Measurements from ENCODE around the gene RNF180.
"Not testable (repeated sequence)": the region's sequence is repeated elsewhere in the genome, so short reads cannot be mapped to it uniquely, and the experiment has no call there.

RNF180 gene

DNA sequence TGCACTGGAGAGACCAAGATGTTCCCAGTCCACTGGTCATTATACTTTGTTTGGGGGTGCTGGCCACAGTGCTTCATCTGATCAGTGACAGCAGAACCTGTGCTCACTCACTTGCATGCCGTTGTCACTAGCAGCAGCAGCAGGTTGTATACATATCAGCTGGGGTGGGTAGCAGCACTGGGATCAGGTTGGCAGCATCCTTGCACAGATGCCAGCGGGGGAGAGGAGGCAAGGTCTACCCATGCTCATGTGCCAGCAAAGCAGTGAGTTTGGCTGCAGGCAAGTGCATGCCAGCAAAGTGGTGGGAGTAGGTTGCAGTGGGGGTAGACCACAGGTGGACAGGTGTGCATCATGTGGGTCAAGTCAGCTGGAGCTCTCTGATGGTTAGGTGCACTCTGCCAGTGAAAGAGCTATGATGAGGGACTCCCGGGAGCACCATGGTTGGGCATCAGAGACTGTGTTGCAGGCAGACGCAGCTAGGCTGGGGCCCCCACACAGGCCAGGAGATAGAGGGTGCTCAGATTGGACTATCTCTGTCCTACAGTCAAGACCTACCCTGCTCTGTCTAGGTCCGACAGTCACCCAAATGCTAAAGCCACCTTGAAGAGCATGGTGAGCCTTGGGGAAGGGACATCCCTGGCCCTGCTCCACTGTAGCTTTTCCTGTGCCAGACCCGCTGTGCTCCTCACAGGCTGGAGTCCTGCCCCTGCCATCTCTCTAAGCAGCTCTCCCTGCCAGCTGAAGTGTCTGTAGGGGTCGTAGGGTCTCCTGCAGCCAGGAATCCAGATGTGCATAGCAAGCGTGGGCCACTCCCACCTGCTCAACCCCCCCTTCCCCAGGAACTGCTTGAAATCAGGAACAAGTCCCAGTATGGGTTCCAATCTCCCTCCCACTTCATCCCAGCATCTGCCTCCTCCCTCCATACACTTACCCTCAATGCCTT lies 119.8 kb downstream of the RNF180 start:
- no peak for DNase-seq

DNA sequence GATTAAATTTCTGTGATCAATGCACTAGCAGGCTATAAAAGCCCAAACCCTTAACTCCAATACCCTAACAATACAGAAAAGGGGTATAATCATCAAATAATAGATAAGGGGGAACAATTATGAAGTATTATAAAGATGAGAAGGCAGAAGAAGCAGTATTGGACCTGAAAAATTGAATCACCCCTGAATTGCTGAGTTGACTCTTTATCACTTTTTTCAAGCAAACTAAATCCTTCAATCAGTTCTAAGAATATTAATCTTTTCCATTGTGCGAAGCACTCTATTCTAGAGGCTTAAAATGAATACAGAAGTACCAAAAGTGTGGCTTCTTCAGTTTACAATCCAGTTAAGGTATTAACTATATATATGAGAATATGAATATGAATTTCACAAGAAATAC lies 120.7 kb downstream of the RNF180 start:
- DNase-seq = no peak

DNA sequence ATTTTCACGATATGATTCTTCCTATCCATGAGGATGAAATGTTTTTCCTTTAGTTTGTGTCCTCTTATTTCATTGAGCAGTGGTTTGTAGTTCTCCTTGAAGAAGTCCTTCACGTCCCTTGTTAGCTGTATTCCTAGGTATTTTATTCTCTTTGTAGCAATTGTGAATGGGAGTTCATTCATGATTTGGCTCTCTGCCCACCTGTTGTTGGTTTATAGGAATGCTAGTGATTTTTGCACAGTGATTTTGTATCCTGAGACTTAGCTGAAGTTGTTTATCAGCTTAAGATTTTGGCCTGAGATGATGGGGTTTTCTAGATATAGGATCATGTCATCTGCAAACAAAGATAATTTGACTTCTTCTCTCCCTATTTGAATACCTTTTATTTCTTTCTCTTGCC lies 122.9 kb downstream of the RNF180 start:
- not testable (repeated sequence) for DNase-seq

DNA sequence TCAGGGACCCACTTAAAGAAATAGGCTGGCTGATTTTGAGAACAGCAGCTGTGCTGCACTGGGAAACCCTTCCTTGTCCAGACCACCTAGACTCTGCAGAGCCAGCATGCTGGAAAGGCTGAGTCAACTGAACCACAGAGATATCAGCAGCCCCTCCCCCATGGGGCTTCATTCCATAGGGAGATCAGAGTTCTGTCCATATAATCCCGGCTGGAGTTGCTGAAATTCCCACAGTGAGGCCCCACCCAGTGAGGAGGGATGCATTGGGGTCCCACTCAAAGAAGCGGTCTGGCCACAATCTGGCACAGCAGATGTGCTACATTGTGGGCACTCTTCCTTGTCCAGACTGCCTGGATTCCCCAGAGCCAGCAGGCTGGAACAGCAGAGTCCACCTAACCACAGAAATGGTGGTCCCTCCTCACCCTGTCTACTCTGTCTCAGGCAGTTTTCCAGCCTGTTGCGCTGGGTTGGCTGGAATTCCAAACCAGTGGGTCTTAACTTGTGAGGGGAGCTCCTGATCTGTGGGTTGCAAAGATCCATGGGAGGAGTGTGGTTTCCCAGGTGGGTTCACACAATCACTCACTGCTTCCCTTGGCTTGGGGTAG lies 127.1 kb downstream of the RNF180 start:
- DNase-seq = no peak

DNA sequence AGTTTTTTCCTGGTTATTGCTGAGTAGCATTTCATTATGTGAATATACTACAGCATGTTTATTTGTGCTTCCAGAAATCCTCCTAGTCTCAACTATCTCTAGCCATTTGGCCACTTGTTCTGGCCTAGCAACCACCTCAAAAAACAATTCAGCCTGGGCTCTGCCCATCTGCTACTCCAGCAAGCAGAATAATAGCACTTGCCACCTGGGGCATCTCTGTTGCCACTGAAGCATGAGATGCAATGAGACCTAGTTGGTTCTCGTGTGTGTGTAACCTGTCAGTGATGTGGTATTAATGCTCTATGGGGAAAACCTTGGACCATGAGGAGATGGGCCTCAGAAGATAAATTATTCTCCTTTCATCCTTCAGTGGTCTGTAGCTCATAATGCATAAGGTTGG lies 129.5 kb downstream of the RNF180 start:
- no peak for DNase-seq

DNA sequence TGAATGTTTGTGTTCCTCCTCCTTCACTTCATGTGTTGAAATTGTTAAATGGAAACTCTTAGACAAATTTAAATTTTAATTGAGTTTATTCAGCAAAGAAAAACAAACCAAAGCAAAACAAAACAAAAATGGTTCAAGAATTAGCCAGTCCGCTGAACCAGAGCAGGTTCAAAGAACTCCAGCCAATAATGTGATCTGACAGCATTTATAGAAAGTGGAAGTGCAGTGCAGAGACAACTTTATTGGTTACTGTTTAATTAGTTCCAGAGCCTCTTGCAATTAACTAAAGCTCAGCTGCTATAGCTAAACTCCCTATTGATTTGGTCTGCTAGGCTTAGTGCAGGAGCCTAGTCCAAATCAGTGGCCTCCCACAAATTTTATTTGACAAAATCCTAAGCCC lies 132.9 kb downstream of the RNF180 start:
- DNase-seq = no peak

DNA sequence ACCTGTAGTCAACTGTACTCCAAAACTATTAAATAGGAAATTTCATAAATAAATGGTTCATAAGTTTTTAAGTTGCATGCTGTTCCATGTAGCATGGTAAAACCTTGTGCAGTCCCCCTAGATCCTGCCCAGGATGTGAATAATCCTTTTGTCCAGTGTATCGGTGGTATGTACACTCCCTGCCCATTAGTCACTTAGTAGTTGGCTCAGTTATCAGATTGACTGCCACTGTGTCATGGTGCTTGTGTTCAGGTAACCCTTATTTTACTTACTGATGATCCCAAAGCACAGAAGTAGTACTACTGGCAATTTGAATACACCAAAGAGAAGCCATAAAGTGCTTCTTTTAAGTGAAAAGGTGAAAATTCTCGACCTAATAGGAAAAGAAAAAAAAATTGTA lies 134.2 kb downstream of the RNF180 start:
- DNase-seq = no peak

DNA sequence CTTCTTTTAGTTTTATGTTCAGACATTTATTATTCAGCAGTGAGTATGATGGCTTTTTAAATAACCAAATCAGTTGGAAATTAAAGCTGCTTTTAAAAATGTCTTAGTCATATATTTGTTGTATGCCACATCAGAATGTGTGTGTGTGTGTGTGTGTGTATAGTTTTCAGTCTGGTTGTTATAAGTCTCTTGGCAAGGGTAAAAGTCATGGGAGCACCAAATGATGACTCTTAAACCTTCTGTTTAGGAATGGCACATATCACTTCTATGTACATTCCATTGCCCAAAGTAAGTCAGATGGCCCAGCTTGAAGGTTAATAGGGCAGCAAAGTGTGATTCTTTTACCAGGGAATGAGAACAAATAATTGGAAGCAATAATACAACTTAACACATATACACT lies 135.9 kb downstream of the RNF180 start:
- no peak for DNase-seq

DNA sequence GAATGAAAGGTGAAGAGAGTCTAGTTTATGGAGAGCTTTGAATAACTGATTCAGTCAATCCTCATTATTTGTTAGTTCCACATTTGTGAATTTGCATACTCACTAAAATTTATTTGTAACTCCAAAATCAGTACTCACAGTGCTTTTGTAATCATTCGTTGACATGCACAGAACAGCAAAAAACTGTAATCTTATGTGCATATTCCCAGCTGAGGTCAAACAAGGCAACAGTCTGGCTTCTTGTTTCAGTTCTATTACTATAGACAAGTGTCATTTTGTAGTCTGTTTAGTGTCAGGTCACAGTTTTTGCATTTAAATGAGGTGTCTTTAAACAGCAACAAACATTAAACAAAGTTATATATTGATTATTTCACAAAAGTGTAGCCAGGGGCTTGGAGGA lies 142.5 kb downstream of the RNF180 start:
- DNase-seq = no peak

DNA sequence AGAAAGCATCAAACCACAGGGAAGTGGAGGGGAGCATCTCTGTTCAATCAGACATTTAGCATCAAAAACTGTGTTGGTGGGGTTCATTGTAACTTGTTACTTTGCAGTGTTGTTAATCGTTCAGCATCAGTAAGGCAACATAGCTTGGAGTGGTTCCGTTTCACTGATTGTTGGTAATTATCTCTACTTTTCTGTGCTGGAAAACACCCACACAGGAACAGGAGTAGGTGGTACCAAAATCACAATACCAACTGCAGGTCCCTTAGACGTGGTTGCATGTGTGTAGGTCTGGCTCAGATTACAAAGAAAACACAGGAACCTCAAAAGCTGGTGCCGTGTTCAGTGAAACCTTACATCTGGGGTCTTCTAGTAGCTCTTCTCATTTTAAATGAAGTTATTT lies 146.8 kb downstream of the RNF180 start:
- DNase-seq = no peak

DNA sequence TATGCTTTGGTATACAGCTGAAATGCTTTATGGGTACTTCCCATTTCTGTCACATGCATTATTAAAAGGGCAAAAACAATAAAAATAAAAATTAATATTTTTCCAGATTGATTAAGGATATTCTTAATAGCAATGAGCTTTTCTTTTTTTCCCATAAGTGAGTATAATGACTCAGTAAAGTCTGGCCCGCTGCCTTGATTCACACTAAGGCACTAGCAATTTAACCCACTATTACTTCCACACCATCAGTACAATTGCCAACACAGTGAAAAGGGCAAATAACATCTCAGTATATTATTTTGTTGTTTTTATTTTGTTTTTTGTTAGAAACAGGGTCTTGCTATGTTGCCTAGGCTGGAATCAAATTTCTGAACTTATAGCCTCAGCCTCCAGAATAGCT lies 150.1 kb downstream of the RNF180 start:
- no peak for DNase-seq

DNA sequence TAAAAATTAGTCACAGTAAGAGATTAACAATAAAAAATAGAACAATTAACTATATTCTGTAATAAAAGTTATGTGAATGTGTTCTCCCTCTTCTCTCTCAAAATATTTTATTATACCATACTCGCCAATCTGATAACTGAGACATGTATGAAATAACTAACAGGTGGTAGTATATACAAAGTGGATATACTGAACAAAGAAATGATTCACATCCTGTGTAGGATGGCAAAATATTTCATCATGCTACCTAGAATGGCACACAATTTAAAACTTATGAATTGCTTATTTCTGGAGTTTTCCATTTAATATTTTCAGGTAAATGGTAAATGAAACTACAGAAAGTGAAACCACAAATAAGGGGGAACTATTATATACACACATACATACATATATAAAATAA lies 152.5 kb downstream of the RNF180 start:
- DNase-seq = no peak

DNA sequence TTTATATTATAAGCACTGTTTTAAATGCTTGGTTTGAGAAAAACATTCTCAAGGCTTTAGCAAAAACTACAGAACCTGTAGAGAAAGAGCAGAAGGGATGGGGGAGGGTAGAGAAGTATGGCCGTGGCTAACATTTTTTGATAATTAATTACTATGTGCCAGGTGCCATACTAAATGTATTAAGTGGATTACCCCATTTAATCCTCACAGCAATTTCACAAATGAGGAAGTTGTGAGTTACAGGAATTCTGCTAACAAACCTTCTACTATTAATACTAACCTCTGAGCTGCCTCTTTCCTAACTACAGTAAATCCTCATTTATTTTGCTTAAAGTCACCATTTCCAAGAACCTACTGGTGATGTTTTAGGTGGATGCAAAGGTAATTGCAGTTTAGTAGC lies 157.9 kb downstream of the RNF180 start:
- no peak for DNase-seq

DNA sequence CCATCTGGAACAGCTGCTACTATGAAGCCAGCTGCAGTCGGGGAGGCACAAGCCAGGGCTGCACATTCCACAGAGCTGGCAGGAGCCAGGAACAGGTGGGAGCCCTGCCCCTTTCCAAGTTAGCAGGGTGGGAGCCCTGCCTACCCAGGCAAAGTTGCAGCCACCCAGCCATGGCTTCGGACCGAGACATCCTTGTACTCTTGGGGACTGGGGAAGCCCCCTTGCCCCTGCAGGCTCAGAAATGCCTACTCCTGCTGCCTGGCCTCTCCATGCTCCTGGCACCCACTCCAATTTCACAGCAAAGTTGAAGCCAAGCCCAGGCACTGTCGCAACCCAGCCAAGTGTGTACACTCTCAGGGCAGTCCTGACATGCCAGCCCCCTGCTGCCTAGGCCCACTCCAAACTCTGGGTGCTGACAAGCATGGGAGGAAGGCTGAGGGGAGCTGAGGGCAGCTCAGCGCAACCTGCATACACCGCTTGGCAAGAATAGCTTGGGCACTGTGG lies 165.1 kb downstream of the RNF180 start:
- no peak for DNase-seq

DNA sequence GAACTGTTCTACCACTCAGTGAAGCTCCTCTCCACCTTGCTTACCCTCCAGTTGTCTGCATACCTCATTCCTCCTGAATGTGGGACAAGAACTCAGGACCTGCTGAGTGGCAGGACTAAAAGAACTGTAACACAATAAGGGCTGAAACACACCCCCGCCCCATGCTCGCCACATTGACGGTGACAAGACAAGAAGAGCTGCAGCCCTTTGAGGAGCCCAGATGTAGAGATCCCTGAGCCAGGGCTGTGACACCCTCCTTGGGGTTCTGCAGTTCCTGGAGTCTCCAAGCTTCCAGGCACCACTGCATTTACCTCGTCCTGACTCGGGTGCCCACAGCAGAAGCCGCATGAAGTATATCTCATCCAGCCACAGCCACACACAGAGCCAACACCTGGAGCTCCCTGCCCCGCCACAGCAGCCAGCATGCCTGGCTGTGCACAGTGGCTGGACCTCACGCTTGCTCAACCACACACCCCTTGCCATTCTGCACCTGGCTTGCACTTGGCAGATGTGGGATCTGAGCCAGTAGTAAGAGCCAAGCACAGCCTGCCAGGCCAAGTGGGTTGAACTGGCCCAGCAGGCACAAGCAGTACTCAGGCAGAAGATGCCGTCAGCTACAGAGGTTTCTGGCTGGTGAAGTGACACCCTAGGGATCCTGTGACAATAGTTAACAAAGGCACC lies 166.1 kb downstream of the RNF180 start:
- no peak for DNase-seq

DNA sequence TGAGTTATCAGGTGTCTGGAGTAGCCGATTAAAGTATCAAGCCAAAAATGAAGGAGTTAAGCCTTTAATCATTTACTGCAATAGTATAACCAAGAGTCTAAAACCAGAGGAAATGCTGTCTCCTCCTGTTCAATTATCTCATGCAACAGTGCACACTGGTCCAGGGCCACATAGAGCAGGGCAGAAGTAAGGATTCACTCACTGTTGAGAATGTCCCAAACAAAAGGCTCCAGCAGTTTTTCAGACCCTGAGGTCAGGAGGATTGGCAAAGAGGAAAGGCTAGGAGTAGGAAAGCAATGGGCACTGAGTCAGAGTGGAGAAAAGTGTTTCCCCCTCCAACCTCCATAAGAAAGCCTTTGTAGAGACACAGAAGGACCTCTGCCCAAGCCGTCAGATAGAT lies 168.2 kb downstream of the RNF180 start:
- DNase-seq = no peak

DNA sequence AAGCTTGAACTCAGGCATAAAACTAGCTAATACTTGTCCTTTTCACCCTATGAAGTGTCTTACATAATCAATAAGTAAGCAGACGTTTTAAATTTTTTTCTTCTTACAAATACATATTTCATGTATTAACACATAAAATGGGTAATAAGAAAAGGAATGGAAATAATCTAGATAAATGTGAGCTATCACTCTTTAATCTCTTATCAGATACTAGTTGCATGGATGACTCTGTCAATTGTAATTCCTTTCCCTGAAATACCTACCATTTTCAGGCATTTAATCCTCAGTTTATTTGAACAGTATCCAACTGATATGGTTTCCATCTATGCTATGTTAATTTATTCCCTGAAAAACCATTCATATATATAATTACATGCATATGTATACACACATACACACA lies 174.1 kb downstream of the RNF180 start:
- DNase-seq = no peak

DNA sequence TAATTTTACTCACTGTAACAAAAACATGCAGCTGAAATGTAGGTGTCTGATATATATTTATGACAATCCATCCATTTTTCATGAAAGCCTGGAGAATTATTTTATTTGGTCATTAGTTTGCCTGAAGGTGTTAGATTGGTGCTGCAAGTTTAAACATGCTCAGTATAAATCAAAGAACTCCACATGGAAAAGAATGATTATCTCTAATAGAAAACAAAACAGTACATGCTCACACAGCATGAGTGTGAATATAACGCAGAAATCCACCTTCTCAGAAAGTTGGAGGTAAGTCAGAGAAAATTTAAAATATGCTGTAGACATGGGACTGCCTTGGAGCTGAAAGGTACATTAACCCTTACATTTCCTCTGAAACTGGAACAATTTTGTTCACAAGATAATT lies 174.7 kb downstream of the RNF180 start:
- no peak for DNase-seq

DNA sequence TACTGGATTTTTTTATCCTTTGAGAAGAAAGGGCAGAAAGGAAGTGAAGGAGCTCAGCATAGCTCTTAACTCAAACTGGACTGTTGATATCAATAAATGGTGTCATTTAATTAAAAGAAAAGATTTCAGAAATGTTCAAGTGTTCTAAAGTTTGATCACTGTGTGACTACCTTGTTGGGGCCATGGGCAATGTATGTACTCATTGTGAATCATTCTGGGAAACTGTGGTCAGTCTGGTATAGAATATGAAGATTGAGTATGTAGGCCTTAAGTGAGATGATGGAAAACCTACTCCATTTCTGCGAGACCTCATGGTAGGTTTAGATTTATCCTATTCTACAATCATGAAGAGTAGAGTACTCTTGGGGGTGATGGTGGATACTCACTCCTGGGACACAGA lies 175.7 kb downstream of the RNF180 start:
- DNase-seq = no peak

DNA sequence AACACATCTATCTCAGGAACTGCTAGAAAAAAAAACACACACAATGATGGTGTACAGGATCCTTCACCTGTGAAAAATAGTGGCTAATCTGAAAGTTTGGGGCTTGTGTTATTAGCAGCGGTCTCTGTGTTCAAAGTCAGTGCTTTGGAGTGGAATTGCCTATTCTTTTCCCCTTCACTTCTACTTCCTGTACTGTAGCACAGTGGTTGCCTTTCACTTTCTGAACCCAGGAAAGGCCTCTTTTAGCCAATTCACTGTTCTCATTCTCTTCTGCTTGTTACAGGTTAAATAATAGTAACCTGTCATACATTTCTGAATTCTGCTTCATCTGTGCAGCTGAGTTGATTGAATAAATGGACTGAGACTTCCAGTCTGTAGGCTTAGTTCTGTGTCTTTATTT lies 178.9 kb downstream of the RNF180 start:
- DNase-seq = no peak

DNA sequence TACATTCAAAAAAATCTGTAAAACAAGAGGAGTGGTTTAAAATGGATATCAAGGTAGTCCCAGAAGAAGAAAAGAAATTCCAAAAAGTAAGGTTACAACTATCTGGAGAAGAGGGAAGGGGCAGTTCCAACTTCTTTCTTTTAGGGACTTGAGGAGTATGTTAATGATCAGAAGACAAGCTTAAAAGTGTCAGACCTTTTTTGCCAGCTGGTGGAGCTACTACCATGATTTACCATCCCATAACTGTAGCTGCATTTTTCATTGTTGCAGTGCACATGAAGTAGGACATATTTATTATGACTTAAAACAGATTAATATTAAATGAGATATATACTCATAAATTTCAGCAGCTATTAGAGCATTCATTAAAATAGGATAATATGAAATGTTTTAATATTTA lies 181.7 kb downstream of the RNF180 start:
- no peak for DNase-seq

DNA sequence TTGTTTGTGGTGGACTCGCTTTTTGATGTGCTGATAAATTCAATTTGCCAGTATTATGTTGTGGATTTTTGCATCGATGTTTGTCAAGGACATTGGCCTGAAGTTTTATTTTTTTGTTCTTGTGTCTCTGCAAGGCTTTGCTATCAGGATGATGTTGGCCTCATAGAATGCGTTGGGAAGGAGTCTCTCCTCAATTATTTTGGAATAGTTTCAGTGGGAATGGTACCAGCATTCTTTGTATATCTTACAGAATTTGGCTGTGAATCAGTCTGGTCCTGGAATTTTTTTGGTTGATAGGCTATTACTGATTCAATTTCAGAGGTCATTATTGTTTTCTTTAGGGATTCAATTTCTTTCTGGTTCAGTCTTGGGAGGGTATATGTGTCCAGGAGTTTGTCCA lies 198.8 kb downstream of the RNF180 start:
- DNase-seq = no peak

DNA sequence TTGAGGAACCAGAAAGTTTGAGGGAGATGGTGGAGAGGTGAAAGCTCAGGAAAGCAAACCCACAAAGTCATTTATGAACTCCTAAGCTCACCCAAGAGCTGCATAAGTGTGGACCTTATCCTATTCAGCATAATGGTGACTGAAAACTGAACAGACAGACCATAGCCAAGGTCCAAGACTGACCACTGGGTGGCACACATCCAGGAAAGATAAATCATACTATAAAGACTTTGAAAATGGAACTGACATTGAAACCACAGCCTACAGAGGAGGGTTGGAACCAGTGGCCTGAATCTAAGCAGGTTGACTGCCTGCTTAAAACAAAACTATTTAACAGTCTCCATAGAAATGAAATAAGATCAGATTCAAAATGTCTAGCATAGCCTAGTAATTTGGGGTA lies 219.1 kb downstream of the RNF180 start:
- no peak for DNase-seq

DNA sequence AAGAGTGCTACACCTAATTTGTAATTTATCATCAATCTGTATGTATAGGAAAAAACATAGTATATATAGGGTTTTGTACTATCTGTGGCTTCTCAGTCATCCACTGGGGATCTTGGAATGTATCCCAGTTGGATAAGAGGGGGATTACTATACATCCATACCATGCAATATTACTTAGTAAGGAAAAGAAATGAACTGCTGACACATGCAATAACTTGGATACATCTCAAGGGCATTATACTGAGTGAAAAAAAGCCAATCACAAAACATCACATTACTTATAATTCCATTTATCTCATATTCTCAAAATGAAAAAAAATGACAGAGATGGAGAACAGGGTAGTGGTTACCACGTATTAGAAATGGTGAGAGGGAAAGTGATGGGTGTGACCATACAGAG lies 231.9 kb downstream of the RNF180 start:
- DNase-seq = no peak

All from CD4-positive, alpha-beta T cell treated with Interleukin-4 for 4 hours (primary cell).